Panc1 (cell line): Measurements from ENCODE around the gene CYP39A1.

Source experiments
- POLR2AphosphoS5 ChIP-seq: IDR thresholded peaks from 2 replicates; pipeline ENCODE4 v1.6.1; 2012; ENCODE audit warnings: mild to moderate bottlenecking, low read depth, low read length, moderate library complexity
- REST ChIP-seq, 2 experiments: IDR thresholded peaks; 2 replicates each; pipeline ENCODE4 v1.6.1; 2011 to 2012; ENCODE audit warnings: low read depth in 2 of 2, control low read depth in 1 of 2, low read length in 1 of 2, mild to moderate bottlenecking in 1 of 2, moderate library complexity in 1 of 2; ENCODE audit not compliant: insufficient read depth in 1 of 2
- SIN3A ChIP-seq: IDR thresholded peaks from 2 replicates; pipeline ENCODE4 v1.6.1; 2012; ENCODE audit warnings: low read depth, mild to moderate bottlenecking, low read length, moderate library complexity, borderline replicate concordance; ENCODE audit not compliant: insufficient read depth
- TF ChIP-seq, protein P1 (sequence below): fragments of 450-650 bp; IDR thresholded peaks from 2 replicates; pipeline ENCODE4 v1.5.1; 2017; ENCODE audit warnings: mild to moderate bottlenecking

DNA sequence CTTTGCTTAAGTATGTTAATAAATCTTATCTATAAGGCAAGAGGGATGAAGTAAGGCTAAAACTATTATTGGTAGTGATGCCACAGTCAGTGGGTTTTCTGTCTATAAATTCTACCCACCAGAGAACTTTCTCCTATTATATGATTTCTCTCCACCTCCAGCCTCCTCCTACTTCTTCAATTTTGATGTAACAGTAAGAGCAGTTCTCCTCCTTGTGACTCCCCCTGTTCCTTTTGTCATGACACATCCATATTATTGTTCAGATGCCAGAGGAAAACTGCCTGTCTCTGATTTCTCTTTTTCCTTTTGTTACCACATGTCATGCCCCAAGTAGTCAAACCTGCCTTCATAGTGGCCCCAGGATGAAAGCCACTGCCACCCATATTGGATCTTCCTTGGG lies 152.2 kb downstream of the CYP39A1 start:
- TF ChIP-seq POLR2AphosphoS5 (no peak), SIN3A (no peak), REST (IDR thresholded peaks at IDR 0.05; ENCODE audit: insufficient read depth in 1 of 2, low read depth in 2 of 2, low read length in 1 of 2) (no peak)
- TF ChIP-seq, protein P1, sequence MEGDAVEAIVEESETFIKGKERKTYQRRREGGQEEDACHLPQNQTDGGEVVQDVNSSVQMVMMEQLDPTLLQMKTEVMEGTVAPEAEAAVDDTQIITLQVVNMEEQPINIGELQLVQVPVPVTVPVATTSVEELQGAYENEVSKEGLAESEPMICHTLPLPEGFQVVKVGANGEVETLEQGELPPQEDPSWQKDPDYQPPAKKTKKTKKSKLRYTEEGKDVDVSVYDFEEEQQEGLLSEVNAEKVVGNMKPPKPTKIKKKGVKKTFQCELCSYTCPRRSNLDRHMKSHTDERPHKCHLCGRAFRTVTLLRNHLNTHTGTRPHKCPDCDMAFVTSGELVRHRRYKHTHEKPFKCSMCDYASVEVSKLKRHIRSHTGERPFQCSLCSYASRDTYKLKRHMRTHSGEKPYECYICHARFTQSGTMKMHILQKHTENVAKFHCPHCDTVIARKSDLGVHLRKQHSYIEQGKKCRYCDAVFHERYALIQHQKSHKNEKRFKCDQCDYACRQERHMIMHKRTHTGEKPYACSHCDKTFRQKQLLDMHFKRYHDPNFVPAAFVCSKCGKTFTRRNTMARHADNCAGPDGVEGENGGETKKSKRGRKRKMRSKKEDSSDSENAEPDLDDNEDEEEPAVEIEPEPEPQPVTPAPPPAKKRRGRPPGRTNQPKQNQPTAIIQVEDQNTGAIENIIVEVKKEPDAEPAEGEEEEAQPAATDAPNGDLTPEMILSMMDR: no peak
